Fibroblast of lung (primary cell): ENCODE results near the gene ARID2. TPM values are rescaled to one million over a fixed set of nuclear protein-coding genes. Genes with fewer than 3 reads are reported as not detected.

Experiments
- DNase-seq, 2 donors: peaks; one replicate each; pipeline versions ENCODE4 v3.0.0 to v3.0.0-alpha.2; 2010; ENCODE audit warnings: low read depth in 2 of 2
- H2AFZ ChIP-seq: 2 replicates; pipeline ENCODE4 v1.5.1; 2012; ENCODE audit warnings: low read length, control low read depth, inconsistent platforms
- H3K27ac ChIP-seq: 2 replicates; pipeline ENCODE4 v1.5.1; 2011; ENCODE audit warnings: low read length, control low read depth; ENCODE audit not compliant: insufficient read depth
- H3K27me3 ChIP-seq: 2 replicates; pipeline ENCODE4 v1.5.1; 2011; ENCODE audit warnings: mild to moderate bottlenecking, low read length; ENCODE audit not compliant: control insufficient read depth, insufficient read depth
- H3K36me3 ChIP-seq: 2 replicates; pipeline ENCODE4 v1.5.1; 2011; ENCODE audit warnings: low read length; ENCODE audit not compliant: control insufficient read depth, insufficient read depth
- H3K4me1 ChIP-seq: 2 replicates; pipeline ENCODE4 v1.5.1; 2011; ENCODE audit warnings: low read length; ENCODE audit not compliant: control insufficient read depth, insufficient read depth; ENCODE audit errors: extremely low read depth
- H3K4me2 ChIP-seq: 2 replicates; pipeline ENCODE4 v1.5.1; 2011; ENCODE audit warnings: low read length, control low read depth; ENCODE audit not compliant: insufficient read depth; ENCODE audit errors: extremely low read depth
- H3K4me3 ChIP-seq, 4 experiments: fragments of 200-600 bp in 1 of 4; sonication (generic) in 1 of 4; replicated peaks in 1 of 4; 2 replicates each; pipeline ENCODE4 v1.5.1; 2011 to 2016; ENCODE audit warnings: low read length in 4 of 4, low read depth in 3 of 4, mild to moderate bottlenecking in 3 of 4, control low read depth in 2 of 4, inconsistent platforms in 1 of 4, mixed read lengths in 1 of 4; ENCODE audit not compliant: insufficient read depth in 1 of 4; ENCODE audit errors: control extremely low read depth in 1 of 4
- H3K79me2 ChIP-seq: 2 replicates; pipeline ENCODE4 v1.5.1; 2012; ENCODE audit warnings: mild to moderate bottlenecking, low read length, inconsistent platforms; ENCODE audit not compliant: control insufficient read depth, insufficient read depth
- H3K9ac ChIP-seq: 2 replicates; pipeline ENCODE4 v1.5.1; 2011; ENCODE audit warnings: mild to moderate bottlenecking, low read length, control low read depth; ENCODE audit not compliant: insufficient read depth
- H3K9me3 ChIP-seq: 2 replicates; pipeline ENCODE4 v1.5.1; 2012; ENCODE audit warnings: low read depth, low read length; ENCODE audit not compliant: control insufficient read depth, insufficient read depth
- H4K20me1 ChIP-seq: 2 replicates; pipeline ENCODE4 v1.5.1; 2011; ENCODE audit warnings: low read length; ENCODE audit not compliant: control insufficient read depth, insufficient read depth; ENCODE audit errors: extremely low read depth
- CTCF ChIP-seq, 2 donors: IDR thresholded peaks in 1 of 2; conservative IDR thresholded peaks in 1 of 2; 1 replicate in 1 of 2; 2 replicates in 1 of 2; pipeline ENCODE4 v1.5.1; 2011 to 2012; ENCODE audit warnings: low read length in 2 of 2, control low read depth in 1 of 2, inconsistent platforms in 1 of 2, low read depth in 1 of 2, mild to moderate bottlenecking in 1 of 2
- EZH2 ChIP-seq: IDR thresholded peaks from 2 replicates; pipeline ENCODE4 v1.5.1; 2012; ENCODE audit warnings: low read length, control low read depth, mild to moderate bottlenecking; ENCODE audit errors: missing control alignments
- polyA plus RNA-seq, 2 donors: library from polyadenylated mRNA; depleted of rRNA in 1 of 2; stranded (reverse) in 1 of 2; unstranded in 1 of 2; fragments of >200 nt; gene quantifications; 2 replicates each; pipeline ENCODE4 v1.2.1, GENCODE V29; 2011 to 2012; ENCODE audit warnings: missing spikeins in 1 of 2
- total RNA-seq: library from RNA; depleted of rRNA; stranded (reverse); fragments of >200 nt; gene quantifications from 2 replicates; pipeline ENCODE4 v1.2.1, GENCODE V29; 2014

ARID2 gene
- total and polyA plus RNA-seq, 2 donors (not counting 1 experiment from before 2014, with no cell fraction given): 14.5 to 15.7 TPM

GRCh38 chr12:45839917-45840316, 110.4 kb downstream of the ARID2 start:
- Histone ChIP-seq H4K20me1 (no peaks in the 10 kb centered on the region), H3K9ac (no peak overlapping the region), H3K27ac (no peak overlapping the region), H3K9me3 (no peaks in the 10 kb centered on the region), H3K27me3 (no peaks in the 10 kb centered on the region), H3K4me2 (no peak overlapping the region), H3K4me3 (no peak overlapping the region), H2AFZ (no peak overlapping the region), H3K79me2 (no peaks in the 10 kb centered on the region), H3K4me1 (no peaks in the 10 kb centered on the region), H3K36me3 (no peaks in the 10 kb centered on the region)
- DNase-seq: no peak
- TF ChIP-seq EZH2: no peak
- TF ChIP-seq CTCF (conservative IDR thresholded peaks at IDR 0.05 in 1 of 2, IDR thresholded peaks at IDR 0.05 in 1 of 2; ENCODE audit: low read depth in 1 of 2, low read length in 2 of 2): no peak

GRCh38 chr12:45849289-45849688, 119.8 kb downstream of the ARID2 start:
- Histone ChIP-seq H3K4me2 (peak overlapping the region; percentile 10), H3K4me1 (no peaks in the 10 kb centered on the region), H3K9me3 (no peaks in the 10 kb centered on the region), H3K27ac (no peak overlapping the region), H3K36me3 (peaks cover 9% of the 10 kb centered on the region), H4K20me1 (no peaks in the 10 kb centered on the region), H3K4me3 (no peak overlapping the region), H2AFZ (no peak overlapping the region), H3K79me2 (no peaks in the 10 kb centered on the region), H3K9ac (no peak overlapping the region), H3K27me3 (no peaks in the 10 kb centered on the region)
- TF ChIP-seq EZH2 (no peak), CTCF (conservative IDR thresholded peaks at IDR 0.05 in 1 of 2, IDR thresholded peaks at IDR 0.05 in 1 of 2; ENCODE audit: low read depth in 1 of 2, low read length in 2 of 2) (no peak)
- DNase-seq: peak in 1 of 2 donors; percentile 27

GRCh38 chr12:45850302-45850701, 120.8 kb downstream of the ARID2 start:
- H4K20me1 ChIP-seq: no peaks in the 10 kb centered on the region
- H2AFZ ChIP-seq: no peak overlapping the region
- H3K36me3 ChIP-seq: peaks cover 9% of the 10 kb centered on the region
- H3K4me2 ChIP-seq: no peak overlapping the region
- no peaks in the 10 kb centered on the region for H3K4me1 ChIP-seq
- no peak for DNase-seq
- no peak overlapping the region for H3K27ac ChIP-seq
- no peak overlapping the region for H3K4me3 ChIP-seq
- no peaks in the 10 kb centered on the region for H3K27me3 ChIP-seq
- no peak for TF ChIP-seq EZH2
- TF ChIP-seq CTCF (conservative IDR thresholded peaks at IDR 0.05 in 1 of 2, IDR thresholded peaks at IDR 0.05 in 1 of 2; ENCODE audit: low read depth in 1 of 2, low read length in 2 of 2): no peak
- no peak overlapping the region for H3K9ac ChIP-seq
- no peaks in the 10 kb centered on the region for H3K79me2 ChIP-seq
- H3K9me3 ChIP-seq: no peaks in the 10 kb centered on the region
